Vagina (tissue), 2 donors: ENCODE measurements around the gene CYFIP1.

Experiments
- POLR2A ChIP-seq, 2 donors: fragments of 450-650 bp; IDR thresholded peaks; one replicate each; pipeline ENCODE4 v1.6.1; 2017; ENCODE audit warnings: antibody characterized with exemption in 2 of 2, mild to moderate bottlenecking in 2 of 2, moderate library complexity in 2 of 2
- TF ChIP-seq, protein P1 (sequence below), 3 experiments: fragments of 450-650 bp in 2 of 3; fragments of 200-600 bp in 1 of 3; sonication (generic) in 1 of 3; IDR thresholded peaks; one replicate each; pipeline ENCODE4 v1.5.1; 2017 to 2019; ENCODE audit warnings: antibody characterized with exemption in 3 of 3, mild to moderate bottlenecking in 2 of 3, moderate library complexity in 2 of 3

DNA sequence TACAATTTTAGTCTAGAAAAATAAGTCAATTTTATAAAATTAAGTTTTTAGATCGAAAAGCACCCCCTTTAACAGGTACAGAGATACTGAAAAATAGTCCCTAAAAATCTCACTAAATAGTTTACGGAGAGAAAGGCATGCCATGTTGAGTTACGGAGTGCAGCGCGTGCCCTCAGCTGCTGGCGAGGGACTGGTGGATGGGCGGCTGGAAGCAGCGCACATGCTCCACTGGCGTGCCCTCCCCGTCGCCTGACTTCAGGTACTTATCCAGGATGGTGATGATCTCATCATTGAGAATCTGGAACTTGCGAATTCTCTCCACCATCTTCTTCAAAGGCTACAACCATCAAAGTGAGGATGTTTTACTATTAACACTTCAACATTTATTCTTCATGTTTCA, 110.3 kb downstream of the CYFIP1 start:
- TF ChIP-seq, protein P1, sequence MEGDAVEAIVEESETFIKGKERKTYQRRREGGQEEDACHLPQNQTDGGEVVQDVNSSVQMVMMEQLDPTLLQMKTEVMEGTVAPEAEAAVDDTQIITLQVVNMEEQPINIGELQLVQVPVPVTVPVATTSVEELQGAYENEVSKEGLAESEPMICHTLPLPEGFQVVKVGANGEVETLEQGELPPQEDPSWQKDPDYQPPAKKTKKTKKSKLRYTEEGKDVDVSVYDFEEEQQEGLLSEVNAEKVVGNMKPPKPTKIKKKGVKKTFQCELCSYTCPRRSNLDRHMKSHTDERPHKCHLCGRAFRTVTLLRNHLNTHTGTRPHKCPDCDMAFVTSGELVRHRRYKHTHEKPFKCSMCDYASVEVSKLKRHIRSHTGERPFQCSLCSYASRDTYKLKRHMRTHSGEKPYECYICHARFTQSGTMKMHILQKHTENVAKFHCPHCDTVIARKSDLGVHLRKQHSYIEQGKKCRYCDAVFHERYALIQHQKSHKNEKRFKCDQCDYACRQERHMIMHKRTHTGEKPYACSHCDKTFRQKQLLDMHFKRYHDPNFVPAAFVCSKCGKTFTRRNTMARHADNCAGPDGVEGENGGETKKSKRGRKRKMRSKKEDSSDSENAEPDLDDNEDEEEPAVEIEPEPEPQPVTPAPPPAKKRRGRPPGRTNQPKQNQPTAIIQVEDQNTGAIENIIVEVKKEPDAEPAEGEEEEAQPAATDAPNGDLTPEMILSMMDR (IDR thresholded peaks at IDR 0.05): no peak
- no peak for TF ChIP-seq POLR2A (IDR thresholded peaks at IDR 0.05)
